ENCODE results near the gene GPR161.
A peak's percentile ranks its signal among the peaks of the same experiment; 100 is the strongest.
"Not testable (repeated sequence)": the region's sequence is repeated elsewhere in the genome, so short reads cannot be mapped to it uniquely, and the experiment has no call there.

The GPR161 gene

DNA sequence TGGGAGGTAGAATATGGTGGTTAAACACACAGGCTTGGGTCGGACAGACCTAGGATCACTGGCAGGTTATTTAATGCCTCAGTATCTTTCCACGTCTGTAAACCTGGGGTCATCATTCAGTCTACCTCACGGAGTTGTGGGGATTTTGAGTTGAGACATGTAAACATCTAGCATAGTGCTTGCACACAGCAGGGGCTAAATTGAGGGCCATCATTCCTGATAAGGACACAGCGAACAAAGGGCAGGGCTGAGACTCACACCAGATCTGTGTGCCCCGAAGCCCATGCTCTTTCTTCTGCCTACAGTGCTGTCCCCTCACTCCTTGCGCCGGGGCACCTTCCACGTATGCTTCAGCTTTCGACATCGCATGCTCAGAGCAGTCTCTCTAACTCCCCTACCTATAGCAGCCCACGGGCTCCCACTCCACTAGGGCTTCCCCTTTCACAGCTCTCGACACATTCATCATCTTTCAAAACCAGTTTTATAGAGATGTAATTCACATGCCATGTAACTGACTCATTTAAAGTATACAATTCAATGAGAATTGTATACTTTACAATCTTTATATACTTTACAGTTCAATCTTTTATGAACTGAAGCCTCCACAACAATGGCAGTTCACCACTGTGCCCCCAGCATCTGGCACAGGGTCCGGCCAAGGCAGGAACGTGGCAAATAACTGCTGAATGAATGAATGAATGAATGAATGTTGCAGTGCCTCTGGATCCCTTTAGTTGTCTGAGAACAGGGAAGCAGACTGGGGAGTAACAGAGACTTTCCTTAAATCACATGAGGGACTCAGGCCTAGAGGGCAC, 48.0 kb downstream of the GPR161 start:
- DNase-seq: no peak
- no peak for ATAC-seq

DNA sequence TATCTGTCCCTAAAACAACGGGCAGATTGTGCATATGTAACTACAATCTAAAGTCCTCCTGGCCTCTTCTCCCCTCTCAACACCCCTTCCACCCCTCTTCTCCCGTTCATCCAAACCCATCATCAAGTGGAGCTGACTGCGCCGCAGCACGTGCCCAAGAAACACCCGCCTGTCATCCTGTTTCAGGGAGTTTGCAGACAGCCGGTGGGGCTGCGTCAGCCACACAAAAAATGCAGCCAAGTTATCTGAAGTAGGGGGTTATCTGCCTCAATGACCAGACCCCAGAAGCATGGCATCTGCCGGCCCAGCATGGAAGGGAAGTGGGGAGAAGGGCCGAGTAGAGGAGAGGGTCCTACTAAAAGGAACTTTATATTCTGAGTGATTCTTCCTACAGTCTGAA, 49.0 kb downstream of the GPR161 start:
- ATAC-seq: no peak
- DNase-seq: no peak

DNA sequence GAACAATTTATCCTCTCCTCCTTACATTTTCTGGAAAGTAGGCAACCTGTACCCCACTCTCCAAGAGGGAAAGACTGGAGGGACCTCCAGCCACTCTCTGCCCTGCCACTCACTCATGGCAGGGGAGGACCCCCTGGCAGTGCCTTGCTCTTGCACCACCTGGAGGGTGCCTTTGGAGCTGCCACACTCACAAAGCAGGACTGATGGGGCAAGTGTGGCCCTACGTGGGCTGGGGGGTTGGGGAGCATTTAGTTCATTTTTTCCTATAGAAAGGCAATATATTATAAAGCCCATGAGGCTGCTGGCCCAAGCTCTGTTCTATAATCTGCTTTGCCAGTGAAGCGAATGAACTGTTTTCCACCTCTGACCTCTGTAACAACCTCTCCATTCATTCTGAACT, 50.3 kb downstream of the GPR161 start:
- no peak for ATAC-seq

DNA sequence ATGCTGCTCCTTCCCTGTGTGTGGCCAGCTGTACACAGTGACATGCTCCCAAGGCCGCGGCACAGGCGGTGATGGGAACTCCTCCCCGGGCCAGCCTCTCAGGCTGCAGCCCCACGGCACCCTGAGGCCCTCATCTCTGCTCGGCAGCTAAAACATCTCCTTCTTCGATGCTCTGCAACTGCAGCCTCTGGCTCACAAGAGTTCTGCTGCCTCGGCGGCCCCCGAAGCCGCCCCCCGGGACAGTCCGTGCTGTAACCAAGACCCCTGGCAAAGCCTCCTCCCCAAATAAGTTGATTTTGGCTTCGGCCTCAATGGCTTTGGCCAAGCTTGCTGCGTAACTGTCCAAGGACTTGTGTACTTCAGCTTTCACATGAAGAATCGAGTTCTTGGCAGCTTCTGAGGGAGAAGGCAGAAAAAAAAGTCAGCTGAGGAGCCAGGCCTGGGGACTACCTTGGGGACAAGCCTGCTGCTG, 51.3 kb downstream of the GPR161 start:
- DNase-seq (no peak), ATAC-seq (no peak)

More for the DNA sequence above, 50.3 kb downstream of the GPR161 start:
- no peak for DNase-seq

DNA sequence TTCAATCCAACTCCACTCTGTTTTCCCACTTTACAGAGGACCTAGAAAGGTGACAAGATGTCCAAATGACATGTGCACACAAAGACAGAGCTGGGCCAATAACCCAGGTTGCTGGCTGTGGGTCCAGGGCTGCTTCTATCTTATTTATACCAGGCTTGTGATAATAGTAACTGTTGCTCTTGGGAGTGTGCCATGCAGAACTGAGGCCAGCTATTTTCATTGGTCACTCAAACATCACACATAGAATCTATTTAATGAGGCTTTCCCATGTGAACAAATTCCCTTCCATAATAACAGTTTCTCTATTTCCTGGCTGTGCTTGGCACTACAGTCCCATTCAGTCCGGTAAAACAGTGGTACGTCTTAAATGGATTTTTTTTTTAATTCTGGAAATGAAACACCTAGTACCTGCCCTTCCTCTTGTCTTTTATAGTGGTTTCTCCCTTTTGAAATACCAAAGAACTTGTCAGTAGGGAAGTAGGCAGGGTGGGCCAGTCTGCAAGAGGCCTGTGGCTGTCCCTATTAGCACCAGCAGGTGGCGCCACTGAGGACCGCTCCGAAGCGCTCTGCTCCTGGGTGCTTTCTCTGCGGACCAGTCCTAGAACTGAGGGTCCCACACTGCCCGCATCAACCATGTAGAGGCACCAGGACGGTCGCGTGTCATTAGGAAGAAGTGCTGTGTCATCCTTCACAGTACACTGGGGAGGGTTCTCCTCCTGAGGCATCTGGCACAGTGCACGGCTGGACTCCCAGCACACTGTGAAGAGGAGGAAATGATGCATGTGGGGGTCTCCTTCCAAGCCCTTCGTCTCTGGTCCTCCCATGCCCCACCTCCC, 52.1 kb downstream of the GPR161 start:
- ATAC-seq (peak; percentile 65), DNase-seq (peak; percentile 79)

DNA sequence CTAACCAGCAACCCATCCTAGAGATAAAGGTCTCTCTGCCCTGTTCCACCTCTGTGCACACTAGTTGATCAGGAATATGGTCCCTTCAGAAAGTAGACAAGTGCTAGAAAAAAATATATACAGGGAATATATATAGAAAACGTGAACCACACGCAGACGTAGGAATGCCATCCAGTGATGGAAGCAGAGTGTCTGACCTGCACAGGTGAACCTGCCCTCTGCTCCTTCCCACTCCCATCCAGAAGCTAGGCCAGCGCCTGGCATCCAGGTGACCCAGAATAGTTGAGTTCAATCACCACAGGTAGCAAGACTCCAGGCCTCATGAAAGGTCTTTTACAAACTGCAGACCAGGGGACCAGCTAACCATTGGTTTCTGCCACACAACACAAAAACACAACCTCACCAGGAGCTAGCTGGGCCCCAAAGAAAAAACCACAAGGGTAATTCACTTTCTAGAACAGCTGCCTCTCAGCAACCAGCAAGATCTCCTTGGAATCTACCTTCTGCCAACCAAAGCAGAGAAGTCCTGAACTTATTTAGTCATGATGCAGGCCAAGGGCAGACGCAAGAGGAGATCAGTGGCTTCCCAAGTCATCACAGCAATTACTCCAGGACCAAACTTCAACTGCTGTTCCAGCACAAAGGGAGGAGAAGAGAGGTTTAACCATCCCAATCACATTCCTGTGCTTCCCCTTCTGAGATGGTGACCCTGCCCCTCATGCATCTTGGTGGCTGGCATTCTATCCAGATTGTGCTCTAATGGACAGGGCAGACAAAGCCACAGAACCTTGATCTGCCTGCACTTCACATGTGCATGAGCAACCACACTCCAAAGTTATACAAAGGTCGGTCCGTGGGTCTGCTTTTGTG, 53.0 kb downstream of the GPR161 start:
- DNase-seq (no peak), ATAC-seq (no peak)

DNA sequence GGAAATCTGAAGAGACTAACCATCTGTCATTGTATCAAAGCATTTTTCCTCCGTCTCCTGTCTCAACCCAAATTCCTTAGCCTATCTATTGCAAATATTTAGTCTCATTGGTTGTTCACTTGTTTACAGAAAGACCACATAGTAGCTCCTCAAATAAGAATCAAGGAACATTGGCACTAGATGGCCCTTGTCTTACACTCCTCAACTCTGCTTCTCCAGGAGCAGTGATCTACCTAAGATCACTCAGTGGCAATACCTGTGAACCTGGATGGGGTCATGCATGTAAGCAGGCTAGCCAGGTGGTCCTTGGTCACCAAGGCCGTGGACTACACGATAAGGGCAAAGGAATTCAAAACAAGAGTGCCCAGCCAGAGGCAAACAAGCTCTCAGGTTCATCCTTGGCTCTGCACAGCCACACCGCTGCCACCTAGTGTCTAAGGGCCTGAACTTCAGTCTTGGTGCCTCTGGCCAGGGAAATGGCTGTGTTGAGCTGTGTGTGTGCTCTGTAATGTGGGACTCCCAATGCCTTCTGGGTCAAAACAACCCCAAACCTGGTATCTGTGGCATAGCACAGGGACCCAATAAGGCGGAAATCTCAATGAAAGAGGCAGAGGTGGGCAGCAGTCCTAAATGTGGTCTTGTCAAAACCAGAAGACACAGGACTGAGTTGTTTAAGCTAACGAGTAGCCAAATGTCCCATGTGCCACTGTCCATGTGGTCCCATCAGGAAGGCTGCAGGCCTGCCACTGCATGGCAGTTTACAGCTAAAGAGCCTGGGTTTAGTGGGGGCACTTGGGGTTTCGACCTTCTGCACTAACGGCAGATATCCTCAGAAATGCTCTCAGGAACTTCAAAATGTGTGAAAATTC, 54.5 kb downstream of the GPR161 start:
- ATAC-seq (peak; percentile 90), DNase-seq (peak; percentile 75)

DNA sequence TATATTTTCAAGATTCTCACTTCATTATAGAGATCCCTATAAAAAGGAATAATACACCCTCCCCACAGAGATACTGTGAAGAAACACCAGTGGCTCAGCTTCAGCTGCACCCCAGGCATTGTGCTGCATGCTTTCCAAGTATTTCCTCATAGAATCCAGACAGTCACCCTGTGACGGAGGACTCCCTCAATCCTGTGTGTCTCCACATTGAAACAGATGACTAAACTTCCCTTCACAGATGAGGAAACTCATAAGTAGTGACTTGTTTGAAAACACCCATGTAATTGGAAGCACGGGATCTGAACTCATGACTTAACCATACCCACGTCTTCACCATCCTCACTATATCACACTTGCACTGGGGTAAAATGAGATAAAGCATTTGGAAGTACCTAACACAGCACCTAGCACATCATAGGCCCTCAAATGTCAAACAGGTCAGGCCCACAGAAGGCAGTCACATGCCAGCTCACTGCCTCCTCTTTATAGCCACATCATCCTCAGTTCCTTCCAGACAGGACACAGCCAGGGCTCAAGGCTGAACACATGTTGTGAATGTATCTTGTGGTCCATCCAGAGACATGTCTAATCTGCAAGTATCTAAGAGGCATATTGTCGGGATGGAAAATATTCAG, 55.2 kb downstream of the GPR161 start:
- ATAC-seq (no peak), DNase-seq (no peak)

DNA sequence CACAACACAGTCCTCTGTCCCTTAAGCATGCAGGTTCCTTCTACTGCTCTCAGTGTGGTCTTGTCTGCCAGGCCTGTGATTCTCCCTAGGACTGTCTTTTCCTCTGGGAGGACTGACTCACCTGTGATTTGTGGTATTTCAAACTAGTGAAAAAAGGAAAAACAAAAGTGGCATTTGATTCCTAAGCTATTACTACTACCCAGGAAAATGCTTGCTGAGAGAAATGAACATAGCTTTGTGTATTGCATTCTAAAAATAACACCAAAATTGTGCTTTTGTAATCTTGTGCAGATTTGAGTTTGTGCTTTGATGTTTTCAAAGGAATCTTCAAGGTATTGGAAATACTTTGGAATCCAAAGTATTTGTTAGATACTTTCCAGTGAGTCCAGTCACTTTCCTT, 57.0 kb downstream of the GPR161 start:
- ATAC-seq: no peak
- no peak for DNase-seq

DNA sequence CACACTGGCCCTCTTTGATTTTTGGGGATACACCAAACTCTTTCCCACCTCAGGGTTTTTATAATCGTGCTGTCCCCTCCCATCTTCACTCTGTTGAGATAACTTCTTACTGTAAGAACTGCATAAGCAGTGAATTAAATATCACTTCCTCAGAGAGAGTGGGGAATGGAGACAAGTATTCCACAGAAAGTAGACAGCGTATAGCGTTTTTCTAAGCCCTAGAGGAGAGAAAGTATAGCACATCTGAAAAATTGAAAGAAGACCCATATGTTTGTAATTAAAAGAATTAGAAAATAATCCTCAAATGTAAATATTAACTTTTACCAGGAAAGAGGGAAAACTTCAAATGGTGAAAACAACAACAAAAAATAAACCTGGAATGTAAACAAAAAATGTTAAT, 67.3 kb downstream of the GPR161 start:
- no peak for ATAC-seq
- no peak for DNase-seq

DNA sequence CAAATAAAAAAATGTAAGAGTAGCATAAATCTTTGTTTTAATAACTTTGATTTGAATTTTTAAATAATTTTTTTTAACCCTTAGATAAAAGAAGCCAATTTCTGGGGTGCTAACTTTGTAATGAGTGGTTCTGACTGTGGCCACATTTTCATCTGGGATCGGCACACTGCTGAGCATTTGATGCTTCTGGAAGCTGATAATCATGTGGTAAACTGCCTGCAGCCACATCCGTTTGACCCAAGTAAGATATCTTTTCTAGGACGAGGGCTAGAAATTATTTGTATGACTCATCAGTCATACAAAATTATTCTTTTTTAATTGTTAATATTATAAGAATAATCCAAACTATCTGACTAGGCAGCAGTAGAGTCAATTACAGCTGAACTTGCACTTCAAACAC, 71.2 kb downstream of the GPR161 start:
- ATAC-seq: no peak

DNA sequence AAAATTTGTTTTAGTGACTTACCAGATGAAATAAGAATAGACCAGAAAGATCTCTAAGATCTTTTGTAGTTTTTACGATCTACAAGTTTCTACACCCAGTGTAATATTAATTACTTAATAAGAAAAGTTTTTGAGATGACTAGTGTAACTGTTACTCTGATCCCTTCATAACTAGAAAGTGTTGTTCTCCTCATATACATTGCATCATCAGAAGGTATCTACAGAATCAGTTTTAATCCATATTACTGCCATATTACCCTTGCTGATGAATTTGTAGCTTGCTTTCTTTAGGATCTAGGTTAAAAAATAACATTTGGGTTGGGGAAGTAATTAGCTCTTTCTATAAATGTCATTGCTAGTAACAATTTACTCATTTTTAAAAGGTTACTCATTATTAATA, 72.5 kb downstream of the GPR161 start:
- ATAC-seq (no peak), DNase-seq (no peak)

More for the DNA sequence above, 71.2 kb downstream of the GPR161 start:
- no peak for DNase-seq

DNA sequence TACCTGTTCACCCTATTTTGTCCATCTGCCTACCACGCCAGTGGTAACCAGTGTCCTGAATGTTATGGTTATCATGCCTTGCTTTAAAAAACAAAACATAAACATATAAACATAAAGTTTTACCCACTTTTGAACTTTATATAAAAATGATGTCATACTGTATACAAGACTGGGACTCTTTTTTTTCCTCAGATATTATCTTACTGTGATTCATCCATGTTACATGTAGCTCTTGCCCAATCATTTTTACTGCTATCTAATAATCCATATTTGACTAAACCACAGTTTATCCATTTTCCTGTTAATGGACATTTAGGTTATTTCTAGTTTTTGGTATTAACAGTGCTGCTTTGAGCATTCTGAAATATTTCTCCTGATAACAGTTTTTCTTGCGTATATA, 78.8 kb downstream of the GPR161 start:
- ATAC-seq (no peak), DNase-seq (no peak)

DNA sequence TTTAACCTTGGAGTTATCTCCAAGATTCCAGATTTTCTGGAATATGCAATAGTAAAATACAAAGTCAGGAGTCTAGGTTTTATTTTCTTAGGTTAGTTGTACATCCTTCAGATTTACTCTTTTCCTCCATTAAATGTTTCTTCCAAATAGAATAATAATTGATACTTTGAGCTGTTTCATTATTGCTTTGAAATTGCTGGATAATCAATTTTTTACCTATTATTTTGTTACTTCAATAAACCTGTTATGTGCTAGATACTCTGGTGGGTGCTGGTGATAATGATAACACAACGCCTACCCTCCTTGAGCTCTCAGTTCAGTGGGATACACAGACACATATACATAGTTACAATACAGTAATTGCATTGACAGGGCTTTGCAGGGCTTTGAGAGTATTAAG, 79.4 kb downstream of the GPR161 start:
- DNase-seq (no peak), ATAC-seq (no peak)

DNA sequence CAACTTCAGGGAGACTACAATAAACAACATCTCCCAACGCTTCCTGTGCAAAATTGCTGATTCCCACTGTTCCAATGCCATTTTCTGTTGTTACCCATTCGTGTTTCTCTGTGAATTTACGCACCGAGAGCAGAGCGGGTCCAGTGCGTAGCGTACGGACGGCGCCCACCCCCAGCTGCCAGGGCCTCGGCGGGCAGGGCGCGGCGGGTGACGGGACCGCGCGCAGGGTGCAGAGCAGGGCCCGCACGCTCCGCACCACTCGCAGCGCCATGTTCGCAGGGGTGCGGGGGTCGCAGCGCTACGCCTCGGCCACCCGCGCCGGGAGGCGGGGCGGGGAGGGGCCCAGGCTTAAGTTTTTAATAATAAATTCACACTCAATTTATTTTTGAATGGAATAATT, 80.6 kb downstream of the GPR161 start:
- not testable (repeated sequence) for DNase-seq, ATAC-seq

DNA sequence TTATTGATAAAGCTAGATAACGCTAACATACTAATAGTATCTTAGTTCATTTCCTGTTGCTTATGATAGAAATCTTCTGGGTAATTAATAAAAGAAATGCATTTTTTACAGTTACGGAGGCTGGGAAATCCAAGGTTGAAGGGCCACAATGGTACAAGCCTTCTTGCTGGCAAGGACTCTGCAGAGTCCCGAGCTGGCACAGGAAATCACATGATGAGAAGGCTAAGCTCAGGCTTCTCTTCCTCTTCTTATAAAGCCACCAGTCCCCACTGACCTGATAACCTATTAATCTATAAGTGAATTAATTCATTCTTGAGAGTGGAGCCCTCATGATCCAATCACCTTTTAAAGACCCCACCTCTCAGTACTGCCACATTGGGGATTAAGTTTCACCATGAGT, 82.6 kb downstream of the GPR161 start:
- no peak for ATAC-seq
- no peak for DNase-seq

DNA sequence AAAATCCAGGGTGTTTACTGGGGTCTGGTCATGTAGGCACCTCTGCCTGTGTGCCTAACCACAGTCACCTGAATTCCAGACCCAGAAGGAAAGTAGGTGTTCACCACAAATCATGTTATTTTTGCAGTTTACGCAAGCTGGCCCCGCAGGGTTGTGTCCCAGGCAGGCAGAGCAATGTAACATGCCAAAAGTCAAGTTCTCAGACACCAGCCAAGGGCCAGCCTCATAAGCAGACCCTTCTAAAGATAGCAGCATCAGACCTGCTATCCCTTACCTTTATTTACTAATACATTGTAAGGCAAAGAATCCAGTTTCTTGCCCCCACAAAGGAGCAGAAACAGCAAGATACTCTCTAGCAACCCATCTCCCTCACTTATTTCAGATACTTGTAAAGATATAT, 83.0 kb downstream of the GPR161 start:
- ATAC-seq (no peak), DNase-seq (no peak)

DNA sequence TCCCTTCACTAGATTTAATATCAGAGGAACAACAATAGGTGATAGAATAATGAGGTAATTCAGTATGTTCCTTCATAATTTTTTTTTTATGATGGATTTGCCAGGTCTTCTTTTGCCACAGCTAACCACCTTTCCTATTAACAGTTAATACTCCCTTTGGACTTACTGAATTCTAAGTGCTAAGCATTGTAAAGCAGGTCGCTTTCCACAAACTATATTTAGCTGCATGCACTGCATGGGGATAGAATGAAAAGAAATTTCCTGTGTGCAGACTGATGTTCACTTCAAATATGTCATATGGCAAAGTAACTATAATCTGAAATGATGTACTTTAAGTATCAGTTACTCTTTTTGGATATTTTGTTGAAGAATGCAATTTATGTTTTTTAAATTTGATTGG, 85.8 kb downstream of the GPR161 start:
- ATAC-seq: no peak
- no peak for DNase-seq

DNA sequence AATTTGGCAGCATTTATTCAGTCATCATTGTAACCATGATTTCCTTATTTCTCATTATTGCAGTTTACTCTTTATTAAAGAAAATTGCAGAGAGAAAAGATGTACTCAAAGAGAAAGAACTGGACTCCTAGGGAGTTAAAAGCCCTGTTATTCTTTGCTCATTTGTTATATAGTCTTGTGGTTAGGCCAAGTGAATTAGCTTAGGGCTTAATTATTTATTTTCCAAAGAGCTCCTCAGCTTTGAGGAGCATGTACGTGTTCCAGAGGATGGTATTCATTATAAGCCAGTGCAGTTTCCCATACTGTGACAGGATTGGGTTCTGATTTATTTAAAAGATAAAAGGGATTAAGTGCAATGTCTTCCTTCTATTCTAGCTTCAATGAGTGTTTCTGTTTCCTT, 86.4 kb downstream of the GPR161 start:
- DNase-seq (no peak), ATAC-seq (no peak)

DNA sequence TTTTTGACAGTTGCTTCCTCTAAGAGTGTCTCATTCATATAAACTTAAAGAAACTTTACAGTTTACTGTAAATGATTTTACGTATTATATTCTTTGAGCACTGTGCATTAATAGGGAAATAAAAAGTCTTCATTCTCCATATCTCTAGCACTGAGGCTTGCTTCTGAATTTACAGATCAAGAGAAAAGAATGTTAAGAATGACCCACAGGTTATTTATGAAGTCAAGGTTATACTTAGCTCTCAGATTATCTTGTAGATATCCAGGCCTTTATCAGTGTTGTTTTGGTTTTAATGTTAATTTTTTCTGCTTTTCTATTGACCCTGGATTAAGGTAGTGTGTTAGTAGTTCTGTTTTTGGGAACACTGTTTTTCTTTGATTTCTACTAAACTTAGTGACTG, 91.4 kb downstream of the GPR161 start:
- ATAC-seq (no peak), DNase-seq (no peak)

DNA sequence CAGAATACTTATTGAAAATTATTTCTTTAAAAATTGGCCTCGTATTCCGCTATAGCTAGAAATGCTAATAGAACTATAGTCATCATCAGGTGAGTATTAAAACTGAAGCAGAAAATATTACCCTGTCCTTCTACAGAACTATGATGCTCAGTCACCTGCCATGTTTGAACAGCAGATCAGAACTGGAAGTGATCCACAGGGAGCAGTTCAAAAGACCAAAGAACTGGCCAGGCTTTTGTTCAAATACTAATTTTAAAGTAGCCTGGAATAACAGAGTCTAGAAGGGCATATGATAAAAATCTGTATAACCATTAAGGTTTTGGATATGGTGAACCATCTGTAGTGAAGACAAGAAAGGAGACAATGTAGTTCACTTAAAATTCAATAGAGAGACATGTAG, 94.4 kb downstream of the GPR161 start:
- no peak for ATAC-seq
- no peak for DNase-seq

All from stimulated activated naive CD8-positive, alpha-beta T cell treated with anti-CD3 and anti-CD28 coated beads, Interleukin-15, Interleukin-2, amounts not matched to agents 100 U/mL and 50 U/mL, for 24 hours (primary cell).